ENCODE measurements around the gene RNF217.
"Not testable (repeated sequence)": the region's sequence is repeated elsewhere in the genome, so short reads cannot be mapped to it uniquely, and the experiment has no call there.

The RNF217 gene

DNA sequence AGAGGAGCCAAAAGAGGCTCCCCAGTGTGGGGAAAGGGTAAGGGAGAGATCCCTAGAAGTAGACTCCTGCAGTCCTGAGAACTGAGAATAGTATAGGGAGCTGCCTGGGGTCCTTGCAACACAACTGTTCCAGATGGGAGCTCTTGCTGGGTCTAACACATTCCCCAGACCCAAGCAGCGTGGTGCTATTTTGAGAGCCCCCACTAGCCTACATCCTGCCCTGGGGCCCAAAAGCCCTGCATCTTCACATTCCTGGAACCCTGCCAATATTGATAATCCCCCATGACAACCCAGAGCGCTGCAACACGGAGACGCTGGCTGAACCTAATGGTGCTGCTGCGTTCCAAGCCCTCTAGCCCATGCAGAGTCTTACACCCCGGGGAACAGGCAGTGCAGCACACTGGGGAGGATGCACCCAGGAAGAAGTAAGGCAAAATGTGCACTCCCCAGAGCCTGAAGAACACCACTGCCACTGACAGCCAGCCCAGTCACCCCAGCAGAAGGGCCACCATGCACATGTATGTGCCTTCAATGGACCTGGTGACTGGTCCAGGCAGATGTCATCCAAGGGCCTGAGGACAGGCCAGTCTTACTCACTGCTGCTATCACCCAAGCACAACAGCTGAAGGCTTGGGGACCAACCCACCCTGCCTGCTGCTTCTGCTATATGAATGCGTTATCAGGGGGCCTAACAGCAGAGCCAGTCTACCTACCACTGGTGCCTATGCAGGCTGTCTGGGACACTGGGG lies 7.0 kb upstream of the RNF217 start:
- Histone ChIP-seq H3K36me3 (replicated peaks) (no peaks in the 10 kb centered on the region), H3K4me3 (no peak overlapping the region), H3K9me3 (no peaks in the 10 kb centered on the region), H3K4me1 (peaks cover 11% of the 10 kb centered on the region), H3K27me3 (ENCODE audit: low read depth) (no peaks in the 10 kb centered on the region)
- in situ Hi-C loops (cut with MboI; ENCODE audit: low sequenced_read_pairs) = no loop called here
- no peak for DNase-seq (ENCODE audit: low spot score in 2 of 2)

GRCh38 chr6:124956018-124956417 lies 6.2 kb upstream of the RNF217 start:
- H3K4me1 ChIP-seq = peaks cover 11% of the 10 kb centered on the region
- H3K36me3 ChIP-seq (replicated peaks) = no peaks in the 10 kb centered on the region
- no peak for DNase-seq (ENCODE audit: low spot score in 2 of 2)
- H3K9me3 ChIP-seq = no peaks in the 10 kb centered on the region
- in situ Hi-C loops (cut with MboI; ENCODE audit: low sequenced_read_pairs) = no loop called here
- no peak overlapping the region for H3K4me3 ChIP-seq
- no peaks in the 10 kb centered on the region; the same call in 1 of the 2 replicates for H3K27me3 ChIP-seq (ENCODE audit: low read depth)

- in situ Hi-C loops (cut with MboI; ENCODE audit: low sequenced_read_pairs) = no loop called here
- no peaks in the 10 kb centered on the region; the same call in 1 of the 2 replicates for H3K27me3 ChIP-seq (ENCODE audit: low read depth)
- no peaks in the 10 kb centered on the region for H3K9me3 ChIP-seq
- H3K4me3 ChIP-seq = no peak overlapping the region
- DNase-seq (ENCODE audit: low spot score in 2 of 2) = peak in 1 of 2 experiments; percentile 36
- no peaks in the 10 kb centered on the region for H3K36me3 ChIP-seq (replicated peaks)
- peaks cover 11% of the 10 kb centered on the region for H3K4me1 ChIP-seq
Measured at GRCh38 chr6:124958149-124958548, 4.1 kb upstream of the RNF217 start.

GRCh38 chr6:124958759-124959354 lies 3.4 kb upstream of the RNF217 start:
- in situ Hi-C loops (cut with MboI; ENCODE audit: low sequenced_read_pairs) = no loop called here
- Histone ChIP-seq H3K9me3 (no peaks in the 10 kb centered on the region), H3K27me3 (ENCODE audit: low read depth) (no peaks in the 10 kb centered on the region; the same call in 1 of the 2 replicates), H3K36me3 (replicated peaks) (no peaks in the 10 kb centered on the region), H3K4me3 (no peak overlapping the region), H3K4me1 (peaks cover 16% of the 10 kb centered on the region)
- DNase-seq (ENCODE audit: low spot score in 2 of 2) = no peak

DNA sequence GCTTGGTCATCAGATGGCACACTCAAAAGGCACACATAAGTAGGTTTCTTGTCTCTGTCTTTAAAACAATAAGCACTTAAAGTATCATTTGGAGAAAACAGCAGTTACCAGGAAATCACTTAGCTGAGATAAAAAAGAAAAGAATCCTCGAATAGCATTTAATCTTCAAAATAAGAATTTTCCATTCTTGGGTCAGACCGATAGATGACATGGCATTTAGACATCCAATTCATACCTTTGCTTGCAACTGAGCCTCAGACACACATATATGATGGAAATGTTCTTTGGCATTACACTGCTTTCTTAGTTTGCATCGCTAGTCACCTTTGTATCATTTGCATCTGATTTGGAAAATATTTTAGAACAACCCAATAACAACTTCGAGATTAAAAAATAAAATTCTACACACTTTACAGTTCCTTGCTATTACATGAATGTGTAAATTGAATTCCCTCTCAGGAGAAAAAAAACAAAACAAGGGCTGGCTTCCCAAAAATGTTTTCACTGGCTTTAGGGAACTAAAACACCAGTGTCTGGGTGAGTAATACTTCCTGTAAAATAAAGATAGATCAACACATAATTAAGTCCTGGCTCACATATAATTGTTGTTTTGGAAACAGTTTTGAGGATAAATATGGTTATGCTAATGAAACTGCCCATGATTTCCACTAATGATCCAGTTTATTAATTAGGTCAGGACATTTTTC lies 1.3 kb upstream of the RNF217 start:
- H3K9me3 ChIP-seq = no peaks in the 10 kb centered on the region
- no peaks in the 10 kb centered on the region for H3K36me3 ChIP-seq (replicated peaks)
- H3K4me3 ChIP-seq = no peak overlapping the region
- no peak for DNase-seq (ENCODE audit: low spot score in 2 of 2)
- in situ Hi-C loops (cut with MboI; ENCODE audit: low sequenced_read_pairs) = no loop called here
- H3K27me3 ChIP-seq (ENCODE audit: low read depth) = no peaks in the 10 kb centered on the region; the same call in 1 of the 2 replicates
- H3K4me1 ChIP-seq = peaks cover 26% of the 10 kb centered on the region

DNA sequence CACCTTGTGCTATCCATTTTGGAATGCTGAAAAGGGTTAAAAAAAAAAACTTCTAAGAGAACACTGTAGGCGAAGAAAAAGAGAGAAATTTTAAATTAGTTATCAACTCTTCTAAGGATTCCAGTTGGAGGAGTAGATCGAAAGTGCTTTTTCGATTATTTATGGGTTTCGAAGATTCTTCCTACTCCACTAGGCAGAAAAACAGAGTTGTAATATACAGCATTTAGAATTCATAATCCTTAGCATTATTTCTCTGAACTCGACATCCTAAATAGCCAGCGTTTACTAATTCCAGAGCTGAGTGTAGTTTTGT lies 817 bp upstream of the RNF217 start:
- Histone ChIP-seq H3K4me1 (peaks cover 26% of the 10 kb centered on the region), H3K27me3 (ENCODE audit: low read depth) (no peaks in the 10 kb centered on the region; the same call in 1 of the 2 replicates), H3K36me3 (replicated peaks) (no peaks in the 10 kb centered on the region), H3K9me3 (no peaks in the 10 kb centered on the region), H3K4me3 (peak overlapping the region; percentile 53)
- in situ Hi-C loops (cut with MboI; ENCODE audit: low sequenced_read_pairs) = no loop called here
- no peak for DNase-seq (ENCODE audit: low spot score in 2 of 2)

- H3K4me1 ChIP-seq = peaks cover 22% of the 10 kb centered on the region
- no peaks in the 10 kb centered on the region for H3K36me3 ChIP-seq (replicated peaks)
- no peaks in the 10 kb centered on the region; the same call in 1 of the 2 replicates for H3K27me3 ChIP-seq (ENCODE audit: low read depth)
- H3K4me3 ChIP-seq = peak overlapping the region; percentile 53
- in situ Hi-C loops (cut with MboI; ENCODE audit: low sequenced_read_pairs) = no loop called here
- DNase-seq (ENCODE audit: low spot score in 2 of 2) = peak in 1 of 2 experiments; percentile 41
- H3K9me3 ChIP-seq = no peaks in the 10 kb centered on the region
Measured at GRCh38 chr6:124962639-124963415, 590 bp downstream of the RNF217 start.

GRCh38 chr6:124963416-124963785 lies 1.2 kb downstream of the RNF217 start:
- peak overlapping the region; percentile 53 for H3K4me3 ChIP-seq
- no peaks in the 10 kb centered on the region; the same call in 1 of the 2 replicates for H3K27me3 ChIP-seq (ENCODE audit: low read depth)
- H3K4me1 ChIP-seq = peaks cover 16% of the 10 kb centered on the region
- no peak for DNase-seq (ENCODE audit: low spot score in 2 of 2)
- no peaks in the 10 kb centered on the region for H3K36me3 ChIP-seq (replicated peaks)
- H3K9me3 ChIP-seq = no peaks in the 10 kb centered on the region
- in situ Hi-C loops (cut with MboI; ENCODE audit: low sequenced_read_pairs) = no loop called here

GRCh38 chr6:124963831-124964763 lies 1.9 kb downstream of the RNF217 start:
- H3K9me3 ChIP-seq = no peaks in the 10 kb centered on the region
- H3K36me3 ChIP-seq (replicated peaks) = no peaks in the 10 kb centered on the region
- no peak for DNase-seq (ENCODE audit: low spot score in 2 of 2)
- no peaks in the 10 kb centered on the region; the same call in 1 of the 2 replicates for H3K27me3 ChIP-seq (ENCODE audit: low read depth)
- H3K4me3 ChIP-seq = peak overlapping the region; percentile 53
- in situ Hi-C loops (cut with MboI; ENCODE audit: low sequenced_read_pairs) = no loop called here
- H3K4me1 ChIP-seq = peaks cover 15% of the 10 kb centered on the region

GRCh38 chr6:124964764-124965105 lies 2.5 kb downstream of the RNF217 start:
- no peaks in the 10 kb centered on the region for H3K36me3 ChIP-seq (replicated peaks)
- no peaks in the 10 kb centered on the region; the same call in 1 of the 2 replicates for H3K27me3 ChIP-seq (ENCODE audit: low read depth)
- H3K4me1 ChIP-seq = peaks cover 15% of the 10 kb centered on the region
- no peak for DNase-seq (ENCODE audit: low spot score in 2 of 2)
- H3K9me3 ChIP-seq = no peaks in the 10 kb centered on the region
- peak overlapping the region; percentile 53 for H3K4me3 ChIP-seq
- in situ Hi-C loops (cut with MboI; ENCODE audit: low sequenced_read_pairs) = no loop called here

- DNase-seq (ENCODE audit: low spot score in 2 of 2); H3K4me3 ChIP-seq; H3K36me3 ChIP-seq (replicated peaks); in situ Hi-C loops (cut with MboI; ENCODE audit: low sequenced_read_pairs); H3K27me3 ChIP-seq (ENCODE audit: low read depth); H3K9me3 ChIP-seq: not testable (repeated sequence)
- peaks cover 15% of the 10 kb centered on the region for H3K4me1 ChIP-seq
Measured at GRCh38 chr6:124965424-124965850, 3.2 kb downstream of the RNF217 start.

DNA sequence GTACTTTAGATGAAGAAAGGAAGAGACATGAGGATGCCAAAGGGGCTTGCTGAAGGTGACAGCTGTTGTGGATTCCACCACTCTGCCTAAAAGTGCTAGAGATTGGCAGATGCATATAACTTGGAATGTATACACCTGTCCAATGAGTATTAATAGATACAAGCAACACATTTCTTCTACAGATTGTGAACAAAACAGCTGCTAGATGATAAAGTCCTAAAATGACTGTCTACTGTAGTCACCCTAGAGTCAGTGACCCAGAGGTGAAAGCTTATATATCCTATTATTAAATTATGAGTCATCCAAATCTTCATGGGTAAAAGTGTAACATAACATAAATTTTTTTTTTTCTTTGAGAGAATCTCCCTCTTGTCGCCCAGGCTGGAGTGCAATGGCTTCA lies 5.2 kb downstream of the RNF217 start:
- in situ Hi-C loops (cut with MboI; ENCODE audit: low sequenced_read_pairs) = no loop called here
- Histone ChIP-seq H3K27me3 (ENCODE audit: low read depth) (no peaks in the 10 kb centered on the region), H3K4me1 (peaks cover 15% of the 10 kb centered on the region), H3K9me3 (no peaks in the 10 kb centered on the region), H3K4me3 (no peak overlapping the region), H3K36me3 (replicated peaks) (no peaks in the 10 kb centered on the region)
- DNase-seq (ENCODE audit: low spot score in 2 of 2) = no peak

DNA sequence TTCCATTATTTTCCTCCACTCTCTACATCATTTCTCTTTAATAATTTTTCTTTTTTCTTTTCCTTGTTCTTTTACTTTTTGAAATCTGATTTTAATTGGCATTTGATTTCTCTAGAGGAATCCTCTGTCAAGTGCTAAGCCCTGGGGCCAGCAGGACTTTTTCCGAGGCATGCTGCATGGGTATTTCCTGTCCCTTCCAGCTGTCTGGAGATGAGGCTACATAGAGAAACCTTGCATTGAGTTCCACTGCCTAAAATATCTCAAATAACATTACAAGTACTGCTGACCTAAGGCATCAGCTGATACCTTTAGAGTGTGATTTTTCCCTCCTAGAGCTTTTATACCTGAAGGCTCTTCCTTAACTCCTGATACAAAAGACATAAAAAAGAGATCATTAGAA lies 6.2 kb downstream of the RNF217 start:
- no peak for DNase-seq (ENCODE audit: low spot score in 2 of 2)
- no peak overlapping the region for H3K4me3 ChIP-seq
- no peaks in the 10 kb centered on the region for H3K9me3 ChIP-seq
- H3K4me1 ChIP-seq = peaks cover 14% of the 10 kb centered on the region
- in situ Hi-C loops (cut with MboI; ENCODE audit: low sequenced_read_pairs) = no loop called here
- H3K27me3 ChIP-seq (ENCODE audit: low read depth) = no peaks in the 10 kb centered on the region
- H3K36me3 ChIP-seq (replicated peaks) = no peaks in the 10 kb centered on the region
